Measurements from ENCODE around the gene FSIP1. TPM values are rescaled to one million over a fixed set of nuclear protein-coding genes. Genes with fewer than 3 reads are reported as not detected.

FSIP1 gene
- total RNA-seq, 2 donors from 2014 or later, result 0.67 to 1.7 TPM

- no peaks in the 10 kb centered on the region for H3K9me3 ChIP-seq (ENCODE audit: control insufficient read depth, low read length, poor library complexity, severe bottlenecking)
- no peak overlapping the region for H3K27ac Mint-ChIP-seq
- H3K4me3 Mint-ChIP-seq, result no peak overlapping the region
- no peak for ATAC-seq
- DNase-seq, result no peak
- H3K36me3 Mint-ChIP-seq (ENCODE audit: low read depth), result no peaks in the 10 kb centered on the region
- no peaks in the 10 kb centered on the region for H3K4me1 Mint-ChIP-seq
- H3K27me3 Mint-ChIP-seq, result no peaks in the 10 kb centered on the region
Observed at GRCh38 chr15:39717134-39717533, 65.5 kb downstream of the FSIP1 start.

GRCh38 chr15:39714251-39714650, 68.4 kb downstream of the FSIP1 start:
- DNase-seq, result no peak
- Mint-ChIP-seq H3K36me3 (ENCODE audit: low read depth) (no peaks in the 10 kb centered on the region), H3K27me3 (no peaks in the 10 kb centered on the region), H3K4me3 (no peak overlapping the region), H3K4me1 (no peaks in the 10 kb centered on the region), H3K27ac (no peak overlapping the region)
- ATAC-seq, result no peak
- H3K9me3 ChIP-seq (ENCODE audit: control insufficient read depth, low read length, poor library complexity, severe bottlenecking), result no peaks in the 10 kb centered on the region

DNA sequence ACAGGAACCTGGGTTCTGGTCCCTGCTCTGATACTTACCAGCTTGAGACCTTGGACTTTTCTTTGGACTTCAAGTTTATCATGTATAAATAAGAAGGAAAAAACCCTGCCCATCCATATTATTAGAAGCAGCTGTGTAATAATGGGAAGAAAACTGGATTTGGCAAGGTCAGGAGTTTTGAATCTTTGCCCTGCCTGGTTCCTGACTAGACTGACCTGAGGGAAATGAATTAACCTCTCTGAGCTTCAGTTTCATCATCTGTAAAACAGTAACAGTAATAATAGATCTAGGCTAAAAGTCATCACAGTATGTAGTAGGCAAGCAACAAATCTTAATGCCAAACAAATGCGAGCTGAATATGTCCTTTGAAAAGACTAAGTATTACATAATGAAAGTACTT, 68.8 kb downstream of the FSIP1 start:
- no peaks in the 10 kb centered on the region for H3K4me1 Mint-ChIP-seq
- ATAC-seq, result no peak
- no peak overlapping the region for H3K4me3 Mint-ChIP-seq
- no peaks in the 10 kb centered on the region for H3K27me3 Mint-ChIP-seq
- no peaks in the 10 kb centered on the region for H3K36me3 Mint-ChIP-seq (ENCODE audit: low read depth)
- H3K27ac Mint-ChIP-seq, result no peak overlapping the region
- no peaks in the 10 kb centered on the region for H3K9me3 ChIP-seq (ENCODE audit: control insufficient read depth, low read length, poor library complexity, severe bottlenecking)
- no peak for DNase-seq

GRCh38 chr15:39710681-39711080, 72.0 kb downstream of the FSIP1 start:
- ATAC-seq, result no peak
- DNase-seq, result no peak
- no peaks in the 10 kb centered on the region for H3K36me3 Mint-ChIP-seq (ENCODE audit: low read depth)
- H3K4me3 Mint-ChIP-seq, result no peak overlapping the region
- H3K9me3 ChIP-seq (ENCODE audit: control insufficient read depth, low read length, poor library complexity, severe bottlenecking), result no peaks in the 10 kb centered on the region
- H3K27ac Mint-ChIP-seq, result no peak overlapping the region
- no peaks in the 10 kb centered on the region for H3K27me3 Mint-ChIP-seq
- no peaks in the 10 kb centered on the region for H3K4me1 Mint-ChIP-seq

DNA sequence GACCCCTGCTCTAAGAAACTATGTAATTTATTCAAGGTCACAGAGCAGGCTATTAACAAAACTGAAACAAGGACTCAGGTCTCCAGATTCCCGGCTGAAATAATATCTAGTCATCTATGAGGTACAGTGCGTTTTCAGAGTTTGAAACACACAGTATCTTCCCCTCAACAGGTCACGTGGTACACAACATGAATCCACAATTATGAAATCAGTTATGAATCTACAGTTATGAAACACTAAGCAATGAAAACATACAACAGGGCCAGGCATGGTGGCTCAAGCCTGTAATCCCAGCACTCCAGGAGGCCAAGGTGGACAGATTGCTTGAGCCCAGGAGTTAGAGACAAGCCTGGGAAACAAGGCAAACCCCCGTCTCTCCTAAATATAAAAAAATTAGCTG, 72.7 kb downstream of the FSIP1 start:
- no peak overlapping the region for H3K27ac Mint-ChIP-seq
- H3K36me3 Mint-ChIP-seq (ENCODE audit: low read depth), result no peaks in the 10 kb centered on the region
- no peak for ATAC-seq
- no peaks in the 10 kb centered on the region for H3K4me1 Mint-ChIP-seq
- no peaks in the 10 kb centered on the region for H3K27me3 Mint-ChIP-seq
- DNase-seq, result no peak
- no peak overlapping the region for H3K4me3 Mint-ChIP-seq
- H3K9me3 ChIP-seq (ENCODE audit: control insufficient read depth, low read length, poor library complexity, severe bottlenecking), result no peaks in the 10 kb centered on the region

GRCh38 chr15:39706206-39706605, 76.4 kb downstream of the FSIP1 start:
- H3K9me3 ChIP-seq (ENCODE audit: control insufficient read depth, low read length, poor library complexity, severe bottlenecking), result no peaks in the 10 kb centered on the region
- Mint-ChIP-seq H3K4me1 (no peaks in the 10 kb centered on the region), H3K27me3 (no peaks in the 10 kb centered on the region), H3K4me3 (no peak overlapping the region), H3K36me3 (ENCODE audit: low read depth) (peaks cover 2% of the 10 kb centered on the region), H3K27ac (no peak overlapping the region)
- no peak for DNase-seq
- no peak for ATAC-seq

GRCh38 chr15:39704689-39705088, 78.0 kb downstream of the FSIP1 start:
- H3K36me3 Mint-ChIP-seq (ENCODE audit: low read depth), result peaks cover 2% of the 10 kb centered on the region
- no peaks in the 10 kb centered on the region for H3K27me3 Mint-ChIP-seq
- H3K4me3 Mint-ChIP-seq, result no peak overlapping the region
- H3K9me3 ChIP-seq (ENCODE audit: control insufficient read depth, low read length, poor library complexity, severe bottlenecking), result no peaks in the 10 kb centered on the region
- no peak overlapping the region for H3K27ac Mint-ChIP-seq
- DNase-seq (no peak), ATAC-seq (no peak)
- H3K4me1 Mint-ChIP-seq, result no peaks in the 10 kb centered on the region

- no peaks in the 10 kb centered on the region for H3K9me3 ChIP-seq (ENCODE audit: control insufficient read depth, low read length, poor library complexity, severe bottlenecking)
- Mint-ChIP-seq H3K4me3 (no peak overlapping the region), H3K27ac (no peak overlapping the region), H3K36me3 (ENCODE audit: low read depth) (peaks cover 2% of the 10 kb centered on the region), H3K27me3 (no peaks in the 10 kb centered on the region), H3K4me1 (no peaks in the 10 kb centered on the region)
- ATAC-seq (no peak), DNase-seq (no peak)
Observed at GRCh38 chr15:39704235-39704634, 78.4 kb downstream of the FSIP1 start.

- no peak overlapping the region for H3K4me3 Mint-ChIP-seq
- no peaks in the 10 kb centered on the region for H3K4me1 Mint-ChIP-seq
- no peak overlapping the region for H3K27ac Mint-ChIP-seq
- peaks cover 2% of the 10 kb centered on the region for H3K36me3 Mint-ChIP-seq (ENCODE audit: low read depth)
- H3K9me3 ChIP-seq (ENCODE audit: control insufficient read depth, low read length, poor library complexity, severe bottlenecking), result no peaks in the 10 kb centered on the region
- no peak for ATAC-seq
- H3K27me3 Mint-ChIP-seq, result no peaks in the 10 kb centered on the region
- no peak for DNase-seq
Observed at GRCh38 chr15:39701988-39702387, 80.7 kb downstream of the FSIP1 start.

DNA sequence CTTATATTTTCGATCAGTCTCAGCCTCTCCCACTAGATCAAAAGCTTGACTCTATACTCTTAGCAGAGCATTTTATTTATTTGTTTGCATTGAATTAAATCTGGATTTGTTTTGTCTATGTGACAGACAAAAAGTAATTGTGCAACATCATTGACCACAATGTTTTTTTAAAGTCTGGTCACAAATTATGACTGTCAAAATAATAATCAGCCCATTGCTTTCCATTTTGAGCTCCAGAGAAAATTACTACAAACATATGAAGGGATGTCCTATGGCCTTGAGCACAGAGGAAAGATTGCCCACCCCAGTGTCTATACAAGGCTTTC, 82.3 kb downstream of the FSIP1 start:
- H3K4me3 Mint-ChIP-seq, result no peak overlapping the region
- peaks cover 2% of the 10 kb centered on the region for H3K36me3 Mint-ChIP-seq (ENCODE audit: low read depth)
- no peak for ATAC-seq
- H3K27ac Mint-ChIP-seq, result no peak overlapping the region
- DNase-seq, result no peak
- peaks cover 2% of the 10 kb centered on the region for H3K4me1 Mint-ChIP-seq
- no peaks in the 10 kb centered on the region for H3K27me3 Mint-ChIP-seq
- H3K9me3 ChIP-seq (ENCODE audit: control insufficient read depth, low read length, poor library complexity, severe bottlenecking), result no peaks in the 10 kb centered on the region

DNA sequence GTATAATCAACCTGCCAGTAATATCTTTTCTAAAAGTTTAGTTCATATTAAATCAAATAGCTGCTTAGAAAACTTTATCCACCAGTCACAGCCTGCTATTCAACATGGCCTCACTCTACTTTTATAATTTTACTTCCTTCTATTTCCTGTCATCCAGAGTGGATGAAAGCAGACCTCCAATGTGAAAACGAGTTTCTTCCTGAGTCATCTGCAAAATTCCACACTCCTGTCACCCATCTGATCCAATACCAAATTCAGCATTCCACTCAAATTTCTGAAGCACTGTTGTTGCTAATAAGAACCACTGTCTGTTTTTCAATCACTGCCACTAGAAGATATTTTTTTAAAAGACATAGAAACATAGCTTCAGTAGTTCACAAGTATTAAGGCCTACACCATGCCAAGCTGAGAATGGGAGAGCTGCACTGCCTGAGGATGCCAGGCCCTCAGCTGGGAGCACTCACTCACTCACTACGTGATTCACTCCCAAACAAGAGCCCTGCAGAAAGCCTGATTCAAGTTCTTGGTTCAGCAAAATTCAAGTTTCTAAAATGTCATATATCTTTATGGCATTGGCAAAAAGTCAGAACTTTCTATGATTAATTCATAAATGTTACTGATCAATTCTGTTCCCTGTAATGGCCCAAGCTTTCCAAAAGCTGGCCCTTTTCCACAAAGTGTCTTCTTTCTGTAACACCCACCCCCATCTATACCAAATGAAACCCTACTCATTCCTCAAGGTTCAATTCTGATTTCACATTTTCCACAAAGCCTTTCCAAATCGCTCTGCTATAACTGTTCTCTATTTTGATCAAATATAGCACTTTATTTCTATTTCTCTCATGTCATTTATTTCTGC, 82.9 kb downstream of the FSIP1 start:
- Mint-ChIP-seq H3K4me1 (peaks cover 2% of the 10 kb centered on the region), H3K36me3 (ENCODE audit: low read depth) (peaks cover 1% of the 10 kb centered on the region), H3K4me3 (no peak overlapping the region), H3K27ac (peak overlapping the region; percentile 4), H3K27me3 (no peaks in the 10 kb centered on the region)
- ATAC-seq, result no peak
- no peaks in the 10 kb centered on the region for H3K9me3 ChIP-seq (ENCODE audit: control insufficient read depth, low read length, poor library complexity, severe bottlenecking)
- DNase-seq, result no peak

DNA sequence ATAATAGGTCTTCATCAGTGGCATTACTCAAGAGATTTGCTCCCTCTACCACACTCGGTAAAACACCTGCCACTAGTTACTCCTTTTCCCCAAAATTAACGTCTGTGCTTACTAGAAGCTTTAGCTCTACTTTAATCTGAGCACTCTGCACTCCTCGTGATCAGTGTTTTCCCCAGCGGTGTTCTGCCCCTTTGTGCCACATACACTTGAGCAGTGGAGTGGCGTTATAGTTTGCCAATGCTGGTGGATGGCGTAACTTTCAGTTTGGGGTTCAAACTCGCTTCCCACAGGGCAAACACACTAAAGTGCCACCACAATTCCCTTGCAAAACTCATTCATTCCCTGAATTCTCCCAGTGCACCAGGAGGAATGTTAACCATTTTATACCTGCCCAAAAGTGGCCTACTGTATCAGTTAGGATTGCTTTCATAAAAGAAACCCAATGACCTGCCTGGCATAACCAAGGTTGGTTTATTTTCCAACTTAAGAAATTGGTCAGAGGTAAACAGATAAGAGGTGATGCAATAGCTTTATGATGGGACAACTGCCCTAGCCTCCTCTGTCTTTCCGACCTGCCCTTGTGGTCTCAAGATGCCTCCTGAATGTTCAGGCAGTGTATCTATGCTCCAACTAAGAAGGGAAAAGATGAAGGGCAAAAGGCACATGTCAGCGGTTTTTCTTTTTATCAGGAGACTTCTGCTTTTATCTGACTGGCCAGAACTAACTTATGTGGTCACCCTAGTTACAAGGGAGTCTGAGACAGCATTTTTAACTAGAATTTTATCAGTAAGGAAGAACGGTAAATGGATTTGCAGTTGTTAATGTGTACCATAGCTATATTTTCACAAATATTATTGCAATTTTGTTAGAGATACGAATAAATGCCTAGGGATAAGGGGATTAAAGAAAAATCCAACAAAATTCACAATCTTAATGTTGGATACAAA, 83.9 kb downstream of the FSIP1 start:
- no peak overlapping the region for H3K4me3 Mint-ChIP-seq
- ATAC-seq, result no peak

GRCh38 chr15:39697509-39697908, 85.1 kb downstream of the FSIP1 start:
- H3K9me3 ChIP-seq (ENCODE audit: control insufficient read depth, low read length, poor library complexity, severe bottlenecking), result no peaks in the 10 kb centered on the region
- Mint-ChIP-seq H3K4me1 (peaks cover 8% of the 10 kb centered on the region), H3K36me3 (ENCODE audit: low read depth) (no peaks in the 10 kb centered on the region), H3K27ac (no peak overlapping the region), H3K27me3 (peaks cover 11% of the 10 kb centered on the region), H3K4me3 (no peak overlapping the region)
- ATAC-seq, result no peak
- DNase-seq, result no peak

More for the DNA sequence above, 83.9 kb downstream of the FSIP1 start:
- H3K9me3 ChIP-seq (ENCODE audit: control insufficient read depth, low read length, poor library complexity, severe bottlenecking), result no peaks in the 10 kb centered on the region
- H3K36me3 Mint-ChIP-seq (ENCODE audit: low read depth), result no peaks in the 10 kb centered on the region
- H3K27me3 Mint-ChIP-seq, result no peaks in the 10 kb centered on the region
- peak overlapping the region; percentile 24 for H3K27ac Mint-ChIP-seq
- peaks cover 2% of the 10 kb centered on the region for H3K4me1 Mint-ChIP-seq
- no peak for DNase-seq
